Endothelial cell (in vitro differentiated cells): Measurements from ENCODE around the gene CERS5. TPM values are rescaled to one million over a fixed set of nuclear protein-coding genes. Genes with fewer than 3 reads are reported as not detected.
"Not testable (repeated sequence)": the region's sequence is repeated elsewhere in the genome, so short reads cannot be mapped to it uniquely, and the experiment has no call there.

Experiments
- DNase-seq: peaks from one replicate; pipeline ENCODE4 v3.0.0; 2021; ENCODE audit warnings: low spot score
- H3K27ac Mint-ChIP-seq: one replicate; pipeline ENCODE4 v1.8.0; 2021; ENCODE audit warnings: mixed read lengths, inconsistent platforms; ENCODE audit not compliant: unreplicated experiment
- H3K27me3 Mint-ChIP-seq: one replicate; pipeline ENCODE4 v1.8.0; 2021; ENCODE audit warnings: mild to moderate bottlenecking, moderate library complexity, mixed read lengths, inconsistent platforms; ENCODE audit not compliant: unreplicated experiment
- H3K36me3 Mint-ChIP-seq: one replicate; pipeline ENCODE4 v1.8.0; 2021; ENCODE audit warnings: mild to moderate bottlenecking, low read depth, mixed read lengths, inconsistent platforms; ENCODE audit not compliant: unreplicated experiment
- H3K4me1 Mint-ChIP-seq: one replicate; pipeline ENCODE4 v1.8.0; 2021; ENCODE audit warnings: mild to moderate bottlenecking, mixed read lengths, inconsistent platforms; ENCODE audit not compliant: unreplicated experiment
- H3K4me3 Mint-ChIP-seq: one replicate; pipeline ENCODE4 v1.8.0; 2021; ENCODE audit warnings: mild to moderate bottlenecking, mixed read lengths, inconsistent platforms; ENCODE audit not compliant: unreplicated experiment
- H3K9me3 Mint-ChIP-seq: one replicate; pipeline ENCODE4 v1.8.0; 2021; ENCODE audit warnings: mixed read lengths, inconsistent platforms; ENCODE audit not compliant: unreplicated experiment
- total RNA-seq: library from RNA; stranded (reverse); fragmentation: NEBNext Ultra II Directional; extraction: Animal tissue kit (Norgen Biotek cat#: 25700); gene quantifications from one replicate; pipeline ENCODE4 v1.2.1, GENCODE V29; 2021; ENCODE audit not compliant: unreplicated experiment
- TF ChIP-seq, protein P1 (sequence below): fragments of 200-600 bp; sonication (generic); IDR thresholded peaks from one replicate; pipeline ENCODE4 v1.5.0; 2021; ENCODE audit warnings: antibody characterized with exemption; ENCODE audit not compliant: unreplicated experiment

Gene CERS5
- total RNA-seq, 1 donor from 2014 or later: 61.7 TPM

DNA sequence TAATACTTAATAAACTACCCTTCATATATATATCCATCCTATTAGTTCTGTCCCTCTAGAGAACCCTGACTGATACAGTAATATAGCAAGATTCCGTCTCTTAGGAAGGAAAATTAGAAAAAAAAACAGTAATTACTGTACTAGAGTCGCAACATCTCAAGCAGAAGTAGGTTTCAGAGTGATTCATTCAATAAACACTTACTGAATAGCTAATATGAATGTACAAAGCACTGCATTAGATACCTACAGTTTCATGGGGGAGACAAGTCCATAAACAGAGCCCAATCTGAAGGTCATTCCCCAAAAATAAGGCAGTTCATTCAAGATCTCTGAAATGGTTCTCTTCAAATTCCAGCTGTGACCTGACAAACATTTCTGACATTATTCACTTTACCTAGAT, 9.9 kb downstream of the CERS5 start:
- H3K36me3 Mint-ChIP-seq: peaks cover 6% of the 10 kb centered on the region
- TF ChIP-seq, protein P1, sequence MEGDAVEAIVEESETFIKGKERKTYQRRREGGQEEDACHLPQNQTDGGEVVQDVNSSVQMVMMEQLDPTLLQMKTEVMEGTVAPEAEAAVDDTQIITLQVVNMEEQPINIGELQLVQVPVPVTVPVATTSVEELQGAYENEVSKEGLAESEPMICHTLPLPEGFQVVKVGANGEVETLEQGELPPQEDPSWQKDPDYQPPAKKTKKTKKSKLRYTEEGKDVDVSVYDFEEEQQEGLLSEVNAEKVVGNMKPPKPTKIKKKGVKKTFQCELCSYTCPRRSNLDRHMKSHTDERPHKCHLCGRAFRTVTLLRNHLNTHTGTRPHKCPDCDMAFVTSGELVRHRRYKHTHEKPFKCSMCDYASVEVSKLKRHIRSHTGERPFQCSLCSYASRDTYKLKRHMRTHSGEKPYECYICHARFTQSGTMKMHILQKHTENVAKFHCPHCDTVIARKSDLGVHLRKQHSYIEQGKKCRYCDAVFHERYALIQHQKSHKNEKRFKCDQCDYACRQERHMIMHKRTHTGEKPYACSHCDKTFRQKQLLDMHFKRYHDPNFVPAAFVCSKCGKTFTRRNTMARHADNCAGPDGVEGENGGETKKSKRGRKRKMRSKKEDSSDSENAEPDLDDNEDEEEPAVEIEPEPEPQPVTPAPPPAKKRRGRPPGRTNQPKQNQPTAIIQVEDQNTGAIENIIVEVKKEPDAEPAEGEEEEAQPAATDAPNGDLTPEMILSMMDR: no peak
- H3K9me3 Mint-ChIP-seq: no peaks in the 10 kb centered on the region
- no peak overlapping the region for H3K27ac Mint-ChIP-seq
- no peak for DNase-seq
- no peaks in the 10 kb centered on the region for H3K4me1 Mint-ChIP-seq
- H3K4me3 Mint-ChIP-seq: no peak overlapping the region
- H3K27me3 Mint-ChIP-seq: no peaks in the 10 kb centered on the region

DNA sequence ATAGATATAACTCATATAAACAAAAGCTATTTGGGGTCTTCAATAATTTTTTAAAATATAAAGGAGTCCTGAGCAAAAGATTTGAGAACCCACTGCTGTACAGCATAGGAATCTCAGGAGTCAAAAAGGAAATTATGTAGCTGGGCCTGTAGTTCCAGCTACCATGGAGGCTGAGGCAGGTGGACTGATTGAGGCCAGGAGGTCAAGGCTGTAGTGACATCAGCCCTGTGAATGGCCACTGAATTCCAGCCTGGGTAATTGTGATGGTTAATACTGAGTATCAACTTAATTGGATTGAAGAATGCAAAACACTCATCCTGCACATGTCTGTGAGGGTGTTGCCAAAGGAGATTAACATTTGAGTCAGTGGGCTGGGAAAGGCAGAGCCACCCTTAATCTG, 10.5 kb downstream of the CERS5 start:
- Mint-ChIP-seq H3K9me3 (no peaks in the 10 kb centered on the region), H3K27ac (no peak overlapping the region), H3K27me3 (no peaks in the 10 kb centered on the region), H3K36me3 (peaks cover 6% of the 10 kb centered on the region), H3K4me3 (no peak overlapping the region), H3K4me1 (no peaks in the 10 kb centered on the region)
- no peak for DNase-seq
- TF ChIP-seq, protein P1: no peak

DNA sequence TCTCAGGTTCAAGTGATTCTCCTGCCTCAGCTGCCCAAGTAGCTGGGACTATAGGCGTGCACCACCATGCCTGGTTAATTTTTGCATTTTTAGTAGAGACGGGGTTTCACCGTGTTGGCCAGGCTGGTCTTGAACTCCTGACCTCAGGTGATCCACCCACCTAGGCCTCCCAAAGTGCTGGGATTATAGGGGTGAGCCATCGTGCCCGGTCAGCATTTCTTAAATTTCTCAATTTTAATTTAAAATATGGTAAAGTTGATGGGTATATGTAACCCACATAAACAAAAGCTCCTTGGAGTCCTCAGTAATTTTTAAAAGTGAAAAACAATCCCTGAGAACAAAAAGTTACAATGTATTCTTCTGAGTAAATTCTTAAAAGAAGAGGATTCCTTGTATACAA, 12.2 kb downstream of the CERS5 start:
- DNase-seq, H3K36me3 Mint-ChIP-seq, H3K27me3 Mint-ChIP-seq, H3K4me1 Mint-ChIP-seq, H3K9me3 Mint-ChIP-seq, H3K4me3 Mint-ChIP-seq, H3K27ac Mint-ChIP-seq: not testable (repeated sequence)

DNA sequence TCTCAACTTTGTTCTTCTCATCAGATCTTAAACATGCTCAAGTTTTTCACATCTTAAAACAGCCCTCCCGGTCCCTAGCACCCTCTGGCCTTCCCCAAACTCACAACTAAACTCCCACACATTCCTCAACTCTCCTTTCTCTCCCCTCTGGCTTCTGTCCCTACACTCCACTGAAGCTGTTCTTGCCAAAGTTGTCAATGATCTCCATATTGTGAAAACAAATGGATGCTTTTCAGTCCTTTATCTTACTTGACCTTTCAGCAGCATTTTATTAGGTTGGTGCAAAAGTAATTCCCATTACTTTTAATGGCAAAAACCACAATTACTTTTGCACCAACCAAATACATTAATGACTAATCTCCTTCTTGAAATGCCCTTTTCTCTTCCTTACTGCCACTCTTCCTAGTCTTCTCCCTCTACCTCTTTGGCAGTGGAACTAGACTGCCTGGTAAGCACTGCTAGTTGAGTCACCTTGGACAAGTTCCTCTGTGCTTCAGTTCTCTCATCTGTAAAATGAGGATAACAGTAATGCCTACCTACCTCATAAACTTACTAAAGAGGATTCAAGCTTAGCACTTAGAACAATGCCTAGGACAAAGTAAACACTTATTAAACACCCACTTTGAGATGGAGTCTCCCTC, 16.0 kb downstream of the CERS5 start:
- Mint-ChIP-seq H3K36me3 (no peaks in the 10 kb centered on the region), H3K27me3 (no peaks in the 10 kb centered on the region), H3K4me3 (no peak overlapping the region), H3K4me1 (no peaks in the 10 kb centered on the region), H3K27ac (no peak overlapping the region), H3K9me3 (no peaks in the 10 kb centered on the region)
- TF ChIP-seq, protein P1: no peak
- no peak for DNase-seq

DNA sequence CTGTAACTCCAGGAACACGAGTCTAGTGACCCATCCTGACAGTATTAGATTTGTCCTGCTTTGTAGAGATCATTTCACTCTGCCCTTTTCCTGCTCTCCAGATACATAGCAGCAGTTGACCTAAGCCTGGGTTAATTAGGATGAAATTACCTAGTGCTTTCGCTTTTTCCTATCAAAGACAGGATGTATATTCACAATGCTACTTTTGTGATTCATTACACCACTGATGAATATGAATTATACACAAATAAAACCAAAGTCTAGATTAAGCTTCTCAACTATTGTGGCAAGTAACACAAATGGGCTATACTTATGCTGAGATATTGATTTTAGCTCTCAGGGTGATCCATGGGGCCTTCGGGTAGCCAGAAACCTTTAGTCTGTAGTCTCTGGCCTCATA, 17.9 kb downstream of the CERS5 start:
- TF ChIP-seq, protein P1: no peak
- Mint-ChIP-seq H3K27me3 (no peaks in the 10 kb centered on the region), H3K36me3 (no peaks in the 10 kb centered on the region), H3K4me1 (no peaks in the 10 kb centered on the region), H3K9me3 (no peaks in the 10 kb centered on the region), H3K27ac (no peak overlapping the region), H3K4me3 (no peak overlapping the region)
- DNase-seq: no peak

DNA sequence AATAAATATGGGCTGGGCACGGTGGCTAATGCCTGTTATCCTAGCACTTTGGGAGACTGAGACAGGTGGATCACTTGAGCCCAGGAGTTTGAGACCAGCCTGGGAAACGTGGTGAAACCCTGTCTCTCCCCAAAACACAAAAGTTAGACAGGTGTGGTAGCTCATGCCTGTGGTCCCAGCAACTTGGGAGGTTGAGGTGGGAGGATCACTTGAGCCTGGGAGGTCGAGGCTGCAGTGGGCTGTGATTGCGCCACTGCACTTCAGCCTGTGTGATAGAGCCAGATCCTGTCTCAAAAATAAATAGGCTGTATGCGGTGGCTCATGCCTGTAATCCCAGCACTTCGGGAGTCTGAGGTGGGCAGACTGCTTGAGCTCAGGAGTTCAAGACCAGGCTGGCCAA, 19.2 kb downstream of the CERS5 start:
- H3K9me3 Mint-ChIP-seq, H3K36me3 Mint-ChIP-seq, H3K4me1 Mint-ChIP-seq, H3K27ac Mint-ChIP-seq, H3K27me3 Mint-ChIP-seq, DNase-seq, H3K4me3 Mint-ChIP-seq: not testable (repeated sequence)
